ENCODE data around the gene ABHD12. TPM values are rescaled to one million over a fixed set of nuclear protein-coding genes. Genes with fewer than 3 reads are reported as not detected.
A peak's percentile ranks its signal among the peaks of the same experiment; 100 is the strongest.
"Not testable (repeated sequence)": the region's sequence is repeated elsewhere in the genome, so short reads cannot be mapped to it uniquely, and the experiment has no call there.

The ABHD12 gene
- total and polyA plus RNA-seq, 2 donors (not counting 1 experiment from before 2014, with no cell fraction given), result 79.1 to 84.6 TPM

DNA sequence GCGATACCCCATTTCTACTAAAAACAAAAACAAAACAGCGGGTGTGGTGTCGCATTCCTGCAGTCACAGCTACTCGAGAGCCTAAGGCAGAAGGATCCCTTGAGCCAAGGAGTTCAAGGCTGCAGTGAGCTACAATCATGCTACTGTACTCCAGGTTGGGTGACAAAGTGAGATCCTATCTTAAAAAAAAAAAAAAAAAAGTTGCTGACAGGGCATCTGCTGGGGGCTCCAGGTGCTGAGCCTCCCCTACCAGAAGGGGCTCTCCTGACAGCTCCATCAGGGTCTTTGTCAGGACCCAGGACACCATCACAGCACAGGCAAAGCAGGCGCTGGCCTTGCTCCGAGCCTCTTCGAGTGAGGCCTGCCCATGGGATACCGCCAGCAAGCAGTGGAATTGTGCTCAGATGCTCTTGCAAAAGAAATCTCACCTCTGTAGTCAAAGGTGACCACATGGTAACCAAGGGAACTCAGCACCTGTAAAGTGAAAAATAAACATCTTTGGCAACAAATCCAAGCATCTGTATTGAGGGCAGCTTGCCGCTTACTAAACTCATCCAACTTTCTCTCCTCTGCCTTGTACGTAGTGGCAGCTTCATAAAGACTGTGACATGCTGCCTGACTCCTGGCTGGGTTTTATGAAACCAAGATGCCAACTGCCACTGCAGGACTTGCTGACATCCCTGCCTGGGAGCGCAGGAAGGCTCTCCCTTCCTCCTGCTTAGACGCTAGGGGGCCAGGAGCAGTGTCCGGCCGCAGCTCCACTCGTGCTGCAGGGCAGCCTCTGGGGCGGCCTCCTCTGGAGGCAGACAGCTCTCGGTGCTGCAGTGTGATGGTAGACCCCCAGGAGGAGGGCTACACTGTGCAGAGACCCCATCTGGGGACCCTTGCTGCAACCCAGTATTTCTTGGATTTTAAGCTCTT lies 75.9 kb downstream of the ABHD12 start:
- Histone ChIP-seq H3K4me3 (replicated peaks in 1 of 4; ENCODE audit: control extremely low read depth in 1 of 4, insufficient read depth in 1 of 4, low read depth in 3 of 4, low read length in 4 of 4) (no peak overlapping the region), H3K4me2 (ENCODE audit: extremely low read depth, insufficient read depth, low read length) (no peak overlapping the region), H3K36me3 (ENCODE audit: control insufficient read depth, insufficient read depth, low read length) (no peaks in the 10 kb centered on the region), H4K20me1 (ENCODE audit: control insufficient read depth, extremely low read depth, insufficient read depth, low read length) (no peaks in the 10 kb centered on the region), H3K9ac (ENCODE audit: insufficient read depth, low read length) (no peak overlapping the region), H3K79me2 (ENCODE audit: control insufficient read depth, insufficient read depth, low read length) (peaks cover 2% of the 10 kb centered on the region), H2AFZ (ENCODE audit: low read length) (no peak overlapping the region), H3K27ac (ENCODE audit: insufficient read depth, low read length) (no peak overlapping the region), H3K9me3 (ENCODE audit: control insufficient read depth, insufficient read depth, low read depth, low read length) (no peaks in the 10 kb centered on the region), H3K27me3 (ENCODE audit: control insufficient read depth, insufficient read depth, low read length) (no peaks in the 10 kb centered on the region), H3K4me1 (ENCODE audit: control insufficient read depth, extremely low read depth, insufficient read depth, low read length) (peaks cover 25% of the 10 kb centered on the region)
- no peak for TF ChIP-seq EZH2 (IDR thresholded peaks at IDR 0.05; ENCODE audit: low read length, missing control alignments)
- TF ChIP-seq, protein P1, sequence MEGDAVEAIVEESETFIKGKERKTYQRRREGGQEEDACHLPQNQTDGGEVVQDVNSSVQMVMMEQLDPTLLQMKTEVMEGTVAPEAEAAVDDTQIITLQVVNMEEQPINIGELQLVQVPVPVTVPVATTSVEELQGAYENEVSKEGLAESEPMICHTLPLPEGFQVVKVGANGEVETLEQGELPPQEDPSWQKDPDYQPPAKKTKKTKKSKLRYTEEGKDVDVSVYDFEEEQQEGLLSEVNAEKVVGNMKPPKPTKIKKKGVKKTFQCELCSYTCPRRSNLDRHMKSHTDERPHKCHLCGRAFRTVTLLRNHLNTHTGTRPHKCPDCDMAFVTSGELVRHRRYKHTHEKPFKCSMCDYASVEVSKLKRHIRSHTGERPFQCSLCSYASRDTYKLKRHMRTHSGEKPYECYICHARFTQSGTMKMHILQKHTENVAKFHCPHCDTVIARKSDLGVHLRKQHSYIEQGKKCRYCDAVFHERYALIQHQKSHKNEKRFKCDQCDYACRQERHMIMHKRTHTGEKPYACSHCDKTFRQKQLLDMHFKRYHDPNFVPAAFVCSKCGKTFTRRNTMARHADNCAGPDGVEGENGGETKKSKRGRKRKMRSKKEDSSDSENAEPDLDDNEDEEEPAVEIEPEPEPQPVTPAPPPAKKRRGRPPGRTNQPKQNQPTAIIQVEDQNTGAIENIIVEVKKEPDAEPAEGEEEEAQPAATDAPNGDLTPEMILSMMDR (conservative IDR thresholded peaks at IDR 0.05 in 1 of 2, IDR thresholded peaks at IDR 0.05 in 1 of 2; ENCODE audit: low read depth in 1 of 2, low read length in 2 of 2), result peak in 1 of 2 donors; percentile 28
- no peak for DNase-seq (ENCODE audit: low read depth in 2 of 2)

DNA sequence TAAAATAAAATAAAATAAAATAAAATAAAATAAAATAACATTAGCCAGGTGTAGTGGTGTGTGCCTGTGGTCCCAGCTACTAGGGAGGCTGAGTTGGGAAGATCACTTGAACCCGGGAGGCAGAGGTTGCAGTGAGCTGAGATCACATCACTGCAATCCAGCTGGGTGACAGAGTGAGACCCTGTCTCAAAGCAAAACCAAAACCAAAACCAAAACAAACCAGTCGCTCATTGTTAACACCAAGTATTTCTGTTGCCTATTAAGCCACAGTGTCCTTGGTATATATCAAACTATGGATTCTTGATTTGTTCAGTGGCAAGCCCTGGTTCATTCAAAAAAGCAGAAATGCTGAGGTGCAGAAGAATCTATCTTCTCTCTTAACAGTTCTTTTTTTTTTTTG lies 77.0 kb downstream of the ABHD12 start:
- peaks cover 37% of the 10 kb centered on the region for H3K4me1 ChIP-seq (ENCODE audit: control insufficient read depth, extremely low read depth, insufficient read depth, low read length)
- H3K4me3 ChIP-seq (replicated peaks in 1 of 4; ENCODE audit: control extremely low read depth in 1 of 4, insufficient read depth in 1 of 4, low read depth in 3 of 4, low read length in 4 of 4), result no peak overlapping the region
- no peak for DNase-seq (ENCODE audit: low read depth in 2 of 2)
- no peaks in the 10 kb centered on the region for H3K79me2 ChIP-seq (ENCODE audit: control insufficient read depth, insufficient read depth, low read length)
- no peaks in the 10 kb centered on the region for H3K9me3 ChIP-seq (ENCODE audit: control insufficient read depth, insufficient read depth, low read depth, low read length)
- TF ChIP-seq, protein P1 (conservative IDR thresholded peaks at IDR 0.05 in 1 of 2, IDR thresholded peaks at IDR 0.05 in 1 of 2; ENCODE audit: low read depth in 1 of 2, low read length in 2 of 2), result no peak
- no peak for TF ChIP-seq EZH2 (IDR thresholded peaks at IDR 0.05; ENCODE audit: low read length, missing control alignments)
- H2AFZ ChIP-seq (ENCODE audit: low read length), result no peak overlapping the region
- H3K27ac ChIP-seq (ENCODE audit: insufficient read depth, low read length), result no peak overlapping the region
- H3K9ac ChIP-seq (ENCODE audit: insufficient read depth, low read length), result no peak overlapping the region
- peak overlapping the region; percentile 26 for H3K4me2 ChIP-seq (ENCODE audit: extremely low read depth, insufficient read depth, low read length)
- H3K27me3 ChIP-seq (ENCODE audit: control insufficient read depth, insufficient read depth, low read length), result no peaks in the 10 kb centered on the region
- H4K20me1 ChIP-seq (ENCODE audit: control insufficient read depth, extremely low read depth, insufficient read depth, low read length), result no peaks in the 10 kb centered on the region
- no peaks in the 10 kb centered on the region for H3K36me3 ChIP-seq (ENCODE audit: control insufficient read depth, insufficient read depth, low read length)

DNA sequence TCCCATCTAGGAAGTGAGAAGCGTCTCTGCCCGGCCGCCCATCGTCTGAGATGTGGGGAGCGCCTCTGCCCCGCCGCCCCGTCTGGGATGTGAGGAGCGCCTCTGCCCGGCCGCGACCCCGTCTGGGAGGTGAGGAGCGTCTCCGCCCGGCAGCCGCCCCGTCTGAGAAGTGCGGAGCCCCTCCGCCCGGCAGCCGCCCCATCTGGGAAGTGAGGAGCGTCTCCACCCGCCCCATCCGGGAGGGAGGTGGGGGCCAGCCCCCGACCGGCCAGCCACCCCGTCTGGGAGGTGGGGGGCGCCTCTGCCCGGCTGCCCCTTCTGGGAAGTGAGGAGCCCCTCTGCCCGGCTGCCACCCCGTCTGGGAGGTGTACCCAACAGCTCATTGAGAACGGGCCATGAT lies 77.9 kb downstream of the ABHD12 start:
- H3K4me3 ChIP-seq (replicated peaks in 1 of 4; ENCODE audit: control extremely low read depth in 1 of 4, insufficient read depth in 1 of 4, low read depth in 3 of 4, low read length in 4 of 4); H4K20me1 ChIP-seq (ENCODE audit: control insufficient read depth, extremely low read depth, insufficient read depth, low read length); H3K79me2 ChIP-seq (ENCODE audit: control insufficient read depth, insufficient read depth, low read length); H2AFZ ChIP-seq (ENCODE audit: low read length); H3K9me3 ChIP-seq (ENCODE audit: control insufficient read depth, insufficient read depth, low read depth, low read length); H3K27me3 ChIP-seq (ENCODE audit: control insufficient read depth, insufficient read depth, low read length); DNase-seq (ENCODE audit: low read depth in 2 of 2); H3K9ac ChIP-seq (ENCODE audit: insufficient read depth, low read length); H3K4me2 ChIP-seq (ENCODE audit: extremely low read depth, insufficient read depth, low read length); H3K27ac ChIP-seq (ENCODE audit: insufficient read depth, low read length); H3K36me3 ChIP-seq (ENCODE audit: control insufficient read depth, insufficient read depth, low read length): not testable (repeated sequence)
- H3K4me1 ChIP-seq (ENCODE audit: control insufficient read depth, extremely low read depth, insufficient read depth, low read length), result peaks cover 39% of the 10 kb centered on the region
